HG03521 (cell line): ENCODE measurements around the gene PIGU.
"Not testable (repeated sequence)": the region's sequence is repeated elsewhere in the genome, so short reads cannot be mapped to it uniquely, and the experiment has no call there.

Experiments
- ATAC-seq: cut with Tn5 transposase; IDR thresholded peaks from one replicate; pipeline ENCODE4 v1.9.1; 2021; ENCODE audit warnings: mild to moderate bottlenecking, moderate library complexity; ENCODE audit not compliant: unreplicated experiment

PIGU gene

DNA sequence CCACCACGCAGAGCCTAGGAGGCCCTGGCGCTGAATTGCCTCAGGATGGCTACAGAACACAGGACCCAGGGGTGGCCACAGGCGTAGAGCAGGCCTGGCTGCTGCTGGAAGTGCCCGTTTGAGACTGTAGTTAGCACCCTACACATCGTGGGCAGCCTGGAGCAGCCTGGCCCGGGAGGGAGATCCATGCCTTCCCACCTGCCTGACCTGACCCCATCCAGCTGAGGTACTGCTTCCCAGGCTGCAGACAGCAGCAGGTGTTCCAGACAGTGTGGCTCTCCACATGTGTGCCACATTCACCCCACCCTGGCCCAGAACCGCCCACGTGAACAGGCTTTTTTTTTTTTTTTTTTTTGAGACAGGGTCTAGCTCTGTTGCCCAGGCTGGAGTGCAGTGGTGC is 139.2 kb downstream of the PIGU start:
- no peak for ATAC-seq

GRCh38 chr20:34536798-34537394 is 140.0 kb downstream of the PIGU start:
- ATAC-seq: no peak

DNA sequence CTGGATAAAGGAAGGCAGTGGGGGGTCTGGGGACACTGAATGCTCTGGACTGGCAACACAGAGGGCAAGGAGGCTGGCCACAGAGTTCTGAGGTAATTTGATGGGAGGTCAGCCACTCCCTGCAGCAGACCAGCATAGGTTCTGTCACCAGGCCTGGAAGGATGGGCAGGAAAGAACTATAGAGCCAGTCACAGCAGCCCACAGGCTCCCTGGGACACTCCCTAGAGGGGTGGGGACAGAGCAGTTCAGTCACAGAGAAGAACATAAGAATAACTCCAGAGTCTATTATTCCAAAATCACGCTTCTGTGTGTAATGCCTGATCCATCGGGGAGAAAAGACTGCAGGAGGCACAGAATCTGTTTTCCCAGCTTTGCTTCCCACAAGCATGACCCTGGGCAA is 141.0 kb downstream of the PIGU start:
- ATAC-seq: no peak

DNA sequence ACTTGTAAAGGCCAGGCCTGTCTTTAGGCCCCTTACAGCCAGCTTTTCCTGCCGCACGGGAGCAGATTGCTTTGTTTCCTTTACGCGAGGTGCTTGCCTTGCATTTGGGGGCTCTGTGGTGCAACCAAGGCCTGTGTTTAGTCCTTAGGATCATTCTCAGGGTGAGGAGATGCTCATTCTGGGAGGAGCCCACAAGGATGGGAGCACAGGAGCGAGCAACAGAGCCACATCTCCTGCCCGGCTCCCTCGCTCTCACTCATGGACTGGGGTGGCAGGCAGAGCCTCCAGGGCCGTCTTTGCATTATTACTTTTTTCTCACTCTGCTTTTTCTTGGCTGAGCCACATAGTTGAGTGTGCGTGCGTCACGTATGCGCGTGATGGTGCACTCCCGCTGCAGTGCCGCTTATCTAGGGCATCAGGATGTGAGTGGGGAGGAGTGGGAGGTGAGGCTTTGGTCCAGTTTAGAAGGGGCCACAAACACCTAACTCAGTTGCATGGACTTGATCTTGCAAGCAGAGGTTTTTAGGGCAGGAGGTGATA is 141.5 kb downstream of the PIGU start:
- no peak for ATAC-seq

DNA sequence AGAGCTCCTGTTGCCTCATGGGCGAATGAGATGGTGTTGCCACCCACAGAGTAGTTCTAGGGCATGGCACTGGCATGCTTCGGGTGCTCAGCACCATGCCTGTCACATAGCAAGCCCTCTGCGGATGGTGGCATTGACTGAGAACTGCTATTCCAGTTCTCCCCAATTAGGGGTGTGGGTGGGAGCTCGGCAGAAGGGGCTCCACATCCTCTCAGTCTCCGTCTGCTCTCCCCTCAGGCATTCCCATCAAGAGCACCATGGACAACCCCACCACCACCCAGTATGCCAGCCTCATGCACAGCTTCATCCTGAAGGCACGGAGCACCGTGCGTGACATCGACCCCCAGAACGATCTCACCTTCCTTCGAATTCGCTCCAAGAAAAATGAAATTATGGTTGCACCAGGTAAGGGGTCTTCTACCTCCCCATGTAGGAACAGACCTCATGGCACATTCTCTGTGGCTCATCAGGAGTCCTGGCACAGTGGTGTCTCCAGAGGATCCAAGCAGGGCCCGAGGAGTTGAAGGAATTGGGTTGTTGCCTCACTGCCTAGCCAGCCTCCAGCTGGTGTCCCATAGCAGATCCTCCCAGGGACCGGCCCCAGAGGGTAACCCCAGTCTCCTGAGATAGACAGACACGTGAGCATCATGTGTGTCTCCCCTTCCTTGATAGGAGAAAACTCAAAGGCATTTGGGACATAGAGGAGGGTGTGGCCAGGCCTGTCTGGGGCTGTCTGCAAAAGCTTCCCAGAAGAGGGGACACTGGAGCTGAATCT is 142.3 kb downstream of the PIGU start:
- ATAC-seq: no peak

GRCh38 chr20:34532756-34533155 is 144.1 kb downstream of the PIGU start:
- no peak for ATAC-seq

- ATAC-seq: no peak
Measured at GRCh38 chr20:34532320-34532719, 144.6 kb downstream of the PIGU start.

- ATAC-seq: no peak
Measured at GRCh38 chr20:34531608-34532265, 145.2 kb downstream of the PIGU start.

- ATAC-seq: no peak
Measured at GRCh38 chr20:34530342-34530741, 146.6 kb downstream of the PIGU start.

DNA sequence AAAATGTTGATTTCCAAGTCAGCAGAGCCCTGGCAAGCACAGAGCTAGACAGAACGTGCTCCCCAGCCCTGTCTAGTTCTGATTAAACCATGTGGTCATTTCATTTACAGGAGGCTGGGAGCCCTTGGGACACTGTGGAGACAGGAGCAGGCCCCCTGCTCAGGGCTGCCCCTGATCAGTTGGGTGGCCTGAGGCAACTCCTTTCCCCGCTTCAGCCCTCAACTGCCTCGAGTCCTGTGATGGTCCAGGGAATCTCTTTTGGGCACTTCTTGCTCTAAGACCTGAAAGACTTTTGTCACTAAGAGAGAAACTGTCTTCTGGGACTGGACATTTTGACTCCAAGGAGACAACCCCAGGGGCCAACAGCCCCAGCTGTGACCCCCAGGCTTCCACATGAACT is 147.2 kb downstream of the PIGU start:
- ATAC-seq: no peak

- ATAC-seq: no peak
Measured at GRCh38 chr20:34528921-34529297, 148.0 kb downstream of the PIGU start.

DNA sequence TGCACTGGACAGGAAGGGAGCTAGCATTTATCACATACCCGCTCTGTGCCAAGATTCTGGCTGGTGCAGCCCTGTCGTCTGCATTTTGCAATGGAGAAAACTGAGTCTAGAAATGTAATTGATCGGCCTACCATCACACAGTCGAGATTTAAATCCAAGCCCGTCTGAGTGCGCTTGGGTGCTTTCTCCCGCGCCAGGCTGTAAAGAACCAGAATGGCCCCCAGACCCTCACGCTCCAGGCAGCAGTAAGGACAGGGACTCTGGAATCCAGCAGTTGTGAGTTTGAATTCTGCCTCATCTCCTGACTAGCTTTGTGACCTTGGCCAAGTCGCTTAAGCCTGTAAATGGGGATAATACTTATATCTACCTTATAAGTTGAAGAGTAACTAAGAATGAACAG is 149.9 kb downstream of the PIGU start:
- no peak for ATAC-seq

GRCh38 chr20:34526466-34526865 is 150.4 kb downstream of the PIGU start:
- no peak for ATAC-seq

GRCh38 chr20:34525709-34526416 is 151.0 kb downstream of the PIGU start:
- no peak for ATAC-seq

DNA sequence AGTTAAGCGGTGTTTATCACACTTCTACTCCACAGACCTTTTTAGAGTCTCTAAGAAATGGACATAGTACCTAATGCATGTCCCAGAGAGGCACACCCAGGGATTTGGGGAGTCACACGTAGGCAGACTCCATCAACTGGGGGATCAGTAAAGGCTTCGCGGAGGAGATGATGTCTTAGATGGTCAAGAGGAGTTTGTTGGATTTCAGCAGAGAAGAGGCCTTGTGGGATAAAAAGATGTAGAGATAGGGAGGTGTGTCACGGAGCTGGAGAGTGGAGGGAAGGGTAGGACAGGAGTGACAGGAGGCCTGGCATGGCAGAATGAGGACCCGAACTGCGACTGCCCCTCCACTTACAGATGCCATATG is 151.6 kb downstream of the PIGU start:
- no peak for ATAC-seq

DNA sequence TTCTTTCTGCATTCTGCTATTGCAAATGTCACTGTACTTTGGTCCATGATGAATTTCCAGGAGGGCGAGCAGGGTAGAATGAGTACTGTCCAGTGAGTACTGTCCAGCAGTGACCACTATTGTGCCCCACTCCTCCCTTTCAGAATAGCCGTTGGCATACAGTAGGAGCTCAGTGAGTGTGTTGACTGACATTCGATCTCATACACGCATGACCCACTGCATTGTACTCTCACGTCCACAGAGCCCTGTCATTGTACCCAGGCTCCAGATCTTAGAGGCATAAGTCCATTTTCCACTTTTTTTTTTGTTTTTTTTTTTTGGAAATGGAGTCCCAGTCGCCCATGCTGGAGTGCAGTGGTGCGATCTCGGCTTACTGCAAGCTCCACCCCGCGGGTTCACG is 152.5 kb downstream of the PIGU start:
- ATAC-seq: no peak

GRCh38 chr20:34522969-34523871 is 153.7 kb downstream of the PIGU start:
- no peak for ATAC-seq

DNA sequence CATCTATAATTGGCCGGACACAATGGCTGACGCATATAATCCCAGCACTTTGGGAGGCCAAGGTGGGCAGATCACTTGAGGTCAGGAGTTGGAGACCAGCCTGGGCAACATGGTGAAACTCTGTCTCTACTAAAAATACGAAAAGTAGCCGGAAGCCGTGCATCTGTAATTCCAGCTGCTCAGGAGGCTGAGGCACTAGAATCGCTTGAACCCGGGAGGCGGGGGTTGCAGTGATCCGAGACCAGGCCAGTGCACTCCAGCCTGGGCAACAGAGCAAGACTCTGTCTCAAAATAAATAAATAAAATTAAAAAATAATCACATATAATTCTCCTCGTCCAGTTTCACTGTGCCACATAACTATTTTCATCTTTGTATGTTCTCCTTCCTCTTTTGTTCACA is 157.1 kb downstream of the PIGU start:
- not testable (repeated sequence) for ATAC-seq

DNA sequence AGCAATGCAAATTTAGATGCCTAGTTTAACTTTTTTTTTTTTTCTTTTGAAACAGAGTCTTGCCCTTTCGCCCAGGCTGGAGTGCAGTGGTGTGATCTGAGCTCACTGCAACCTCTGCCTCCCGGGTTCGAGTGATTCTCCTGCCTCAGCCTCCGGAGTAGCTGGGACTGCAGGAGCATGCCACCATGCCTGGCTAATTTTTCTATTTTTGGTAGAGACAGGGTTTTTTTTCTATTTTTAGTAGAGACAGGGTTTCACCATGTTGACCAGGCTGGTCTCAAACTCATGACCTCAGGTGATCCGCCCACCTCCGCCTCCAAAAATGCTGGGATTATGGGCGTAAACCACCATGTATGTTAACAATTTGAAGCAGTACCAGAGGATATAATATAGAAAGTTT is 158.0 kb downstream of the PIGU start:
- not testable (repeated sequence) for ATAC-seq

GRCh38 chr20:34517114-34517505 is 159.8 kb downstream of the PIGU start:
- no peak for ATAC-seq
